Measurements from ENCODE around the gene PDZD4.

Gene PDZD4

GRCh38 chrX:153867139-153867538, 36.8 kb upstream of the PDZD4 start:
- no peak for DNase-seq

GRCh38 chrX:153866302-153867019, 36.1 kb upstream of the PDZD4 start:
- DNase-seq: no peak

GRCh38 chrX:153865685-153866084, 35.3 kb upstream of the PDZD4 start:
- no peak for DNase-seq

GRCh38 chrX:153865321-153865580, 34.9 kb upstream of the PDZD4 start:
- DNase-seq: no peak

GRCh38 chrX:153864561-153865320, 34.4 kb upstream of the PDZD4 start:
- DNase-seq: no peak

- DNase-seq: no peak
Measured at GRCh38 chrX:153864101-153864500, 33.8 kb upstream of the PDZD4 start.

- DNase-seq: no peak
Measured at GRCh38 chrX:153863251-153863991, 33.1 kb upstream of the PDZD4 start.

- no peak for DNase-seq
Measured at GRCh38 chrX:153862369-153863250, 32.3 kb upstream of the PDZD4 start.

GRCh38 chrX:153861733-153862310, 31.5 kb upstream of the PDZD4 start:
- DNase-seq: no peak

- no peak for DNase-seq
Measured at GRCh38 chrX:153861151-153861550, 30.8 kb upstream of the PDZD4 start.

- DNase-seq: no peak
Measured at GRCh38 chrX:153857348-153857903, 27.1 kb upstream of the PDZD4 start.

- no peak for DNase-seq
Measured at GRCh38 chrX:153854702-153855101, 24.4 kb upstream of the PDZD4 start.

- no peak for DNase-seq
Measured at GRCh38 chrX:153853902-153854267, 23.5 kb upstream of the PDZD4 start.

- DNase-seq: no peak
Measured at GRCh38 chrX:153853180-153853901, 23.0 kb upstream of the PDZD4 start.

GRCh38 chrX:153851981-153852380, 21.6 kb upstream of the PDZD4 start:
- DNase-seq: no peak

GRCh38 chrX:153848325-153848724, 18.0 kb upstream of the PDZD4 start:
- DNase-seq: no peak

- DNase-seq: no peak
Measured at GRCh38 chrX:153845842-153846241, 15.5 kb upstream of the PDZD4 start.

- DNase-seq: no peak
Measured at GRCh38 chrX:153845195-153845594, 14.9 kb upstream of the PDZD4 start.

GRCh38 chrX:153844509-153845082, 14.3 kb upstream of the PDZD4 start:
- no peak for DNase-seq

- no peak for DNase-seq
Measured at GRCh38 chrX:153836921-153837320, 6.6 kb upstream of the PDZD4 start.

GRCh38 chrX:153832728-153833127, 2.4 kb upstream of the PDZD4 start:
- DNase-seq: no peak
